ENCODE measurements around the gene ERCC8. TPM values are rescaled to one million over a fixed set of nuclear protein-coding genes. Genes with fewer than 3 reads are reported as not detected.

ERCC8 gene
- total and polyA plus RNA-seq, 2 of the 13 experiments (the other 11 are each of a cell fraction or from before 2014, with no cell fraction given) = 24.4 to 35.2 TPM

DNA sequence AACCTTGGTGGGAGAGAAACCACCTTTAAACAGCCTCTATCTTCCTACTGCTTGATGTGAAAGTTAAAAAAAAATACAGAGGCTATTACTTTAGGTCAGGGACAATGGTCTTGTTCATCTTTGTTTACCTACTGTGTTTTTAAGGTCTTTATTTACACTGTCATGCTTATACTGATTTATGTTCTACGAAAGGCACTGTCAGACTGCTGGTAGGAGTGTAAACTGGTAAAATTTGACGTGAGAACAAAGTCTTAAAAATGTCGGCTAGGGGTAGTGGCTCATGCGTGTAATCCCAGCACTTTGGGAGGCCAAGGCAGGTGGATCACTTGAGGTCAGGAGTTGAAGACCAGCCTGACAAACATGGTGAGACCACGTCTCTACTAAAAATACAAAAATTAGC is 58.7 kb downstream of the ERCC8 start (continued):
- TF ChIP-seq, protein P1, sequence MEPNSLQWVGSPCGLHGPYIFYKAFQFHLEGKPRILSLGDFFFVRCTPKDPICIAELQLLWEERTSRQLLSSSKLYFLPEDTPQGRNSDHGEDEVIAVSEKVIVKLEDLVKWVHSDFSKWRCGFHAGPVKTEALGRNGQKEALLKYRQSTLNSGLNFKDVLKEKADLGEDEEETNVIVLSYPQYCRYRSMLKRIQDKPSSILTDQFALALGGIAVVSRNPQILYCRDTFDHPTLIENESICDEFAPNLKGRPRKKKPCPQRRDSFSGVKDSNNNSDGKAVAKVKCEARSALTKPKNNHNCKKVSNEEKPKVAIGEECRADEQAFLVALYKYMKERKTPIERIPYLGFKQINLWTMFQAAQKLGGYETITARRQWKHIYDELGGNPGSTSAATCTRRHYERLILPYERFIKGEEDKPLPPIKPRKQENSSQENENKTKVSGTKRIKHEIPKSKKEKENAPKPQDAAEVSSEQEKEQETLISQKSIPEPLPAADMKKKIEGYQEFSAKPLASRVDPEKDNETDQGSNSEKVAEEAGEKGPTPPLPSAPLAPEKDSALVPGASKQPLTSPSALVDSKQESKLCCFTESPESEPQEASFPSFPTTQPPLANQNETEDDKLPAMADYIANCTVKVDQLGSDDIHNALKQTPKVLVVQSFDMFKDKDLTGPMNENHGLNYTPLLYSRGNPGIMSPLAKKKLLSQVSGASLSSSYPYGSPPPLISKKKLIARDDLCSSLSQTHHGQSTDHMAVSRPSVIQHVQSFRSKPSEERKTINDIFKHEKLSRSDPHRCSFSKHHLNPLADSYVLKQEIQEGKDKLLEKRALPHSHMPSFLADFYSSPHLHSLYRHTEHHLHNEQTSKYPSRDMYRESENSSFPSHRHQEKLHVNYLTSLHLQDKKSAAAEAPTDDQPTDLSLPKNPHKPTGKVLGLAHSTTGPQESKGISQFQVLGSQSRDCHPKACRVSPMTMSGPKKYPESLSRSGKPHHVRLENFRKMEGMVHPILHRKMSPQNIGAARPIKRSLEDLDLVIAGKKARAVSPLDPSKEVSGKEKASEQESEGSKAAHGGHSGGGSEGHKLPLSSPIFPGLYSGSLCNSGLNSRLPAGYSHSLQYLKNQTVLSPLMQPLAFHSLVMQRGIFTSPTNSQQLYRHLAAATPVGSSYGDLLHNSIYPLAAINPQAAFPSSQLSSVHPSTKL (CRISPR knock-in tag; IDR thresholded peaks at IDR 0.05) = peak; percentile 86

GRCh38 chr5:60883229-60883628 is 61.6 kb downstream of the ERCC8 start:
- Histone ChIP-seq H3K27me3 (ENCODE audit: control insufficient read depth in 1 of 2, insufficient read depth in 2 of 2, low read length in 2 of 2) (no peaks in the 10 kb centered on the region), H4K20me1 (ENCODE audit: insufficient read depth, low read length) (no peaks in the 10 kb centered on the region), H2AFZ (ENCODE audit: low read length) (no peak overlapping the region), H3K9ac (ENCODE audit: insufficient read depth, low read depth, low read length) (no peak overlapping the region), H3K4me1 (ENCODE audit: insufficient read depth, low read length) (peaks cover 17% of the 10 kb centered on the region), H3K9me3 (ENCODE audit: low read length) (no peaks in the 10 kb centered on the region), H3K79me2 (ENCODE audit: insufficient read depth, low read length) (no peaks in the 10 kb centered on the region), H3K36me3 (replicated peaks in 1 of 2; ENCODE audit: control insufficient read depth in 1 of 2, insufficient read depth in 2 of 2, low read length in 2 of 2) (no peaks in the 10 kb centered on the region), H3K4me2 (ENCODE audit: low read depth, low read length) (no peak overlapping the region), H3K4me3 (replicated peaks in 1 of 3; ENCODE audit: insufficient read depth in 1 of 3, low read depth in 2 of 3, low read length in 3 of 3) (no peak overlapping the region), H3K27ac (ENCODE audit: extremely low read length, insufficient read depth, low read length) (no peak overlapping the region)
- peak; percentile 64 for ATAC-seq
- DNase-seq (ENCODE audit: low spot score) = peak; percentile 29
- BruUV-seq (replicated peaks) = no TSS peak
- ChIA-PET CTCF (ENCODE audit: low intra/inter-chr PET ratio, low total read pairs) (interaction anchor here (2.0 kb wide), 1 partner anchor 205 kb away, joined by 11 read pairs; no protein-coding TSS in a partner anchor), POLR2A (no interaction called here)
- FAIRE-seq = no peak
- intact Hi-C loops (cut with micrococcal nuclease; ENCODE audit: unreplicated experiment) = loop anchor here (1.0 to 5.0 kb wide), 2 partner anchors 181 to 206 kb away; partner anchors contain the start of gene DEPDC1B
- in situ Hi-C loops (cut with HindIII; ENCODE audit: extremely low pct_ligation_motif_present, low pct_unique_long_range_greater_than_20kb) = loop anchor here (10.0 kb wide), 1 partner anchor 208 kb away; no protein-coding TSS in a partner anchor
- no peak for TF ChIP-seq ZNF547 (CRISPR knock-in tag; IDR thresholded peaks at IDR 0.05)
- peak; percentile 33; the same call in 1 of the 2 replicates for TF ChIP-seq SMC3 (IDR thresholded peaks at IDR 0.05; ENCODE audit: low read length)
- TF ChIP-seq STAG1 (CRISPR knock-in tag; IDR thresholded peaks at IDR 0.05) = peak; percentile 68
- TF ChIP-seq, protein P2, sequence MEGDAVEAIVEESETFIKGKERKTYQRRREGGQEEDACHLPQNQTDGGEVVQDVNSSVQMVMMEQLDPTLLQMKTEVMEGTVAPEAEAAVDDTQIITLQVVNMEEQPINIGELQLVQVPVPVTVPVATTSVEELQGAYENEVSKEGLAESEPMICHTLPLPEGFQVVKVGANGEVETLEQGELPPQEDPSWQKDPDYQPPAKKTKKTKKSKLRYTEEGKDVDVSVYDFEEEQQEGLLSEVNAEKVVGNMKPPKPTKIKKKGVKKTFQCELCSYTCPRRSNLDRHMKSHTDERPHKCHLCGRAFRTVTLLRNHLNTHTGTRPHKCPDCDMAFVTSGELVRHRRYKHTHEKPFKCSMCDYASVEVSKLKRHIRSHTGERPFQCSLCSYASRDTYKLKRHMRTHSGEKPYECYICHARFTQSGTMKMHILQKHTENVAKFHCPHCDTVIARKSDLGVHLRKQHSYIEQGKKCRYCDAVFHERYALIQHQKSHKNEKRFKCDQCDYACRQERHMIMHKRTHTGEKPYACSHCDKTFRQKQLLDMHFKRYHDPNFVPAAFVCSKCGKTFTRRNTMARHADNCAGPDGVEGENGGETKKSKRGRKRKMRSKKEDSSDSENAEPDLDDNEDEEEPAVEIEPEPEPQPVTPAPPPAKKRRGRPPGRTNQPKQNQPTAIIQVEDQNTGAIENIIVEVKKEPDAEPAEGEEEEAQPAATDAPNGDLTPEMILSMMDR (CRISPR knock-in tag; IDR thresholded peaks at IDR 0.05) = peak; percentile 69
- no peak for TF ChIP-seq ZNF776 (CRISPR knock-in tag; IDR thresholded peaks at IDR 0.05)
